ENCODE measurements around the gene AJM1.

The AJM1 gene

DNA sequence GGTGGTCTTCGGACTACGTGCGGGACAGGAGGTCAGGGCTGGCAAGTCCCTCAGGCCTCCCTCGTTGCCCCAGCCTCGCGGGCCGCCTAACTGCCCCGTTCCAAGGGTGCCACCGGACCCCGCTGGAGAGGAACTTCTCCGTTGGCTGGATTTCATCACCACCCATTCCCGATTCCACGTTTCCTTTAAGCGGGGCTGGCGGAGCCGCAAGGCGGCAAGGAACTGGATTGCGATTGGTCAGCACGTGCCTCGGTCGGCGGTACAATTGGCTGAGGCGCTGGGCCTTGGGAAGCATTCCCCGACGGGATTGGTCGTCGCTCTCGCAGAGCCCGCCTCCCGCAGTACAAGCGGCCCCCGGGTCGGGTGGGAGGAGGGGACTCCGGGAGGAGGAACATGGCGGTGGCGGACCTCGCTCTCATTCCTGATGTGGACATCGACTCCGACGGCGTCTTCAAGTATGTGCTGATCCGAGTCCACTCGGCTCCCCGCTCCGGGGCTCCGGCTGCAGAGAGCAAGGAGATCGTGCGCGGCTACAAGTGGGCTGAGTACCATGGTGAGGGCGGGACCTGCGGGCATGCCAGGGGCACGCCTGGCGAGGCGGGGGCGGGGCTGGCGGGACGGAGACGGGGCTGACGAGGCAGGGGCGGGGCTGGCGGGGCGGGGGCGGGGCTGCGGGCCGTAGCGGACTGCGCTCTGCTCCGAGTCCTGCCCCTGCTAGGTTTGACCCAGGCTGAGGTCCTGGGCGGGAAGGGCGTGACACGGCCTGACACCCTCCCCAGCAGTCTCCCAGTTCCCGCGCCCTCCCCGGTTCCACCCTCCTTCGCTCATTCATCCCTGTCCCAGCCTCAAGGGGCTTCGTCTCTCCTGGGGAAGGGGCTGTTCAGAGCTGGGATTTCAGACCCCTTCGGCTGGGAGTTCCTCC, 7.0 kb downstream of the AJM1 start, which contains the start of gene PHPT1:
PHPT1 (plus strand) TSS at position 372 of the 922 bp plus-strand sequence; CDS start at position 394, 22 bp downstream.
- peak within 1 kb of the TSS; percentile 75 for H3K4me2 ChIP-seq (ENCODE audit: low read length)
- no peak for TF ChIP-seq EZH2phosphoT487 (IDR thresholded peaks at IDR 0.05; ENCODE audit: borderline replicate concordance, low read length)
- TF ChIP-seq, protein P1, sequence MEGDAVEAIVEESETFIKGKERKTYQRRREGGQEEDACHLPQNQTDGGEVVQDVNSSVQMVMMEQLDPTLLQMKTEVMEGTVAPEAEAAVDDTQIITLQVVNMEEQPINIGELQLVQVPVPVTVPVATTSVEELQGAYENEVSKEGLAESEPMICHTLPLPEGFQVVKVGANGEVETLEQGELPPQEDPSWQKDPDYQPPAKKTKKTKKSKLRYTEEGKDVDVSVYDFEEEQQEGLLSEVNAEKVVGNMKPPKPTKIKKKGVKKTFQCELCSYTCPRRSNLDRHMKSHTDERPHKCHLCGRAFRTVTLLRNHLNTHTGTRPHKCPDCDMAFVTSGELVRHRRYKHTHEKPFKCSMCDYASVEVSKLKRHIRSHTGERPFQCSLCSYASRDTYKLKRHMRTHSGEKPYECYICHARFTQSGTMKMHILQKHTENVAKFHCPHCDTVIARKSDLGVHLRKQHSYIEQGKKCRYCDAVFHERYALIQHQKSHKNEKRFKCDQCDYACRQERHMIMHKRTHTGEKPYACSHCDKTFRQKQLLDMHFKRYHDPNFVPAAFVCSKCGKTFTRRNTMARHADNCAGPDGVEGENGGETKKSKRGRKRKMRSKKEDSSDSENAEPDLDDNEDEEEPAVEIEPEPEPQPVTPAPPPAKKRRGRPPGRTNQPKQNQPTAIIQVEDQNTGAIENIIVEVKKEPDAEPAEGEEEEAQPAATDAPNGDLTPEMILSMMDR (IDR thresholded peaks at IDR 0.05; ENCODE audit: low read depth, low read length, poor library complexity, severe bottlenecking): no peak
- H3K9me3 ChIP-seq (ENCODE audit: control insufficient read depth, insufficient read depth, low read length): no peaks in the 10 kb centered on the region
- H3K27ac ChIP-seq (ENCODE audit: low read depth, low read length): peak within 1 kb of the TSS; percentile 57
- peaks cover 21% of the 10 kb centered on the region; the same call in 1 of the 2 replicates for H3K36me3 ChIP-seq (ENCODE audit: control insufficient read depth, low read length)
- peaks cover 21% of the 10 kb centered on the region for H3K4me1 ChIP-seq (ENCODE audit: control insufficient read depth, low read length)
- H3F3A ChIP-seq (ENCODE audit: control insufficient read depth, insufficient read depth): no peaks in the 10 kb centered on the region; the same call in 1 of the 2 replicates
- peaks cover 6% of the 10 kb centered on the region; the same call in 1 of the 2 replicates for H4K20me1 ChIP-seq (ENCODE audit: control insufficient read depth, insufficient read depth, low read depth, low read length)
- no peaks in the 10 kb centered on the region for H3K9me2 ChIP-seq (replicated peaks; ENCODE audit: control insufficient read depth, low read length)
- H3K4me3 ChIP-seq (ENCODE audit: low read length): peak within 1 kb of the TSS; percentile 79
- H3K79me2 ChIP-seq (ENCODE audit: control insufficient read depth, low read length): peaks cover 13% of the 10 kb centered on the region
- H3K27me3 ChIP-seq (ENCODE audit: control insufficient read depth, low read length): no peaks in the 10 kb centered on the region

DNA sequence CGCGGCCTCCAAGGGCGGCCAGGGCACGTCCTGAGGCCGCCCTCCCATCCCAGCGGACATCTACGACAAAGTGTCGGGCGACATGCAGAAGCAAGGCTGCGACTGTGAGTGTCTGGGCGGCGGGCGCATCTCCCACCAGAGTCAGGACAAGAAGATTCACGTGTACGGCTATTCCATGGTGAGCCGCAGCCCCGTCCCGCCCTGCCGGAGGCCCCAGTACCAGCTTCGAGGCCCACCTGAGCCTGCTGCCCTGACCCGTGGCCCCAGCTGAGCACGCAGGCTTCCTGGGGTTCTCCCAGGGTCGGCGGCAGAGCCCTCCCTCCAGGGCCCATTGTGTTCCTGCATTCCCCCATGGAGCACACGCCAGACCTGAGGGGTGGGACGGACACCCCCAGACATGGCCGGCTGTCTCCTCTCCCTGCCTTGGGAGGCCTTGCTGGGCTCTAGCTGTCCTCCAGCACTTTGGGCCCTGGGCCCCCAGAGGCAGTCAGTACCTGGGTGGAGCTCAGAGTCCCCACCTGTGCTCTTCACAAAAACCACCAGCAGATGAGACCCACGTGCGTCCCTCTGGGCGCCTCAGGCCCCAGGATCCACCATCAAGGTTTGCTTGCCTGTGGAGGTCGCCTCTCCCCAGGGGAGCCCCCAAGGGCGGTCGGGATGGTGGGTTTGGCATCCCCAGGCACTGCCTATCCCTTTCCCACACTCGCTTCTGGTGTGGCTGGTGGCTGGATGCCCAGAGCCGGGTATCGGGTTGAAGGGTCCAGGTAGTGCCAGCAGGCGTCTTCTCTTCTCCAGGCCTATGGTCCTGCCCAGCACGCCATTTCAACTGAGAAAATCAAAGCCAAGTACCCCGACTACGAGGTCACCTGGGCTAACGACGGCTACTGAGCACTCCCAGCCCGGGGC, 7.9 kb downstream of the AJM1 start:
- peaks cover 13% of the 10 kb centered on the region for H3K79me2 ChIP-seq (ENCODE audit: control insufficient read depth, low read length)
- H3F3A ChIP-seq (ENCODE audit: control insufficient read depth, insufficient read depth): no peaks in the 10 kb centered on the region; the same call in 1 of the 2 replicates
- H4K20me1 ChIP-seq (ENCODE audit: control insufficient read depth, insufficient read depth, low read depth, low read length): peaks cover 6% of the 10 kb centered on the region; the same call in 1 of the 2 replicates
- H3K36me3 ChIP-seq (ENCODE audit: control insufficient read depth, low read length): peaks cover 21% of the 10 kb centered on the region; the same call in 1 of the 2 replicates
- H3K9me2 ChIP-seq (replicated peaks; ENCODE audit: control insufficient read depth, low read length): no peaks in the 10 kb centered on the region
- peak overlapping the region; percentile 75 for H3K4me2 ChIP-seq (ENCODE audit: low read length)
- H3K9me3 ChIP-seq (ENCODE audit: control insufficient read depth, insufficient read depth, low read length): no peaks in the 10 kb centered on the region
- no peak overlapping the region for H3K27ac ChIP-seq (ENCODE audit: low read depth, low read length)
- peaks cover 21% of the 10 kb centered on the region for H3K4me1 ChIP-seq (ENCODE audit: control insufficient read depth, low read length)
- H3K27me3 ChIP-seq (ENCODE audit: control insufficient read depth, low read length): no peaks in the 10 kb centered on the region
- no peak for TF ChIP-seq EZH2phosphoT487 (IDR thresholded peaks at IDR 0.05; ENCODE audit: borderline replicate concordance, low read length)
- TF ChIP-seq, protein P1 (IDR thresholded peaks at IDR 0.05; ENCODE audit: low read depth, low read length, poor library complexity, severe bottlenecking): no peak
- peak overlapping the region; percentile 79 for H3K4me3 ChIP-seq (ENCODE audit: low read length)

DNA sequence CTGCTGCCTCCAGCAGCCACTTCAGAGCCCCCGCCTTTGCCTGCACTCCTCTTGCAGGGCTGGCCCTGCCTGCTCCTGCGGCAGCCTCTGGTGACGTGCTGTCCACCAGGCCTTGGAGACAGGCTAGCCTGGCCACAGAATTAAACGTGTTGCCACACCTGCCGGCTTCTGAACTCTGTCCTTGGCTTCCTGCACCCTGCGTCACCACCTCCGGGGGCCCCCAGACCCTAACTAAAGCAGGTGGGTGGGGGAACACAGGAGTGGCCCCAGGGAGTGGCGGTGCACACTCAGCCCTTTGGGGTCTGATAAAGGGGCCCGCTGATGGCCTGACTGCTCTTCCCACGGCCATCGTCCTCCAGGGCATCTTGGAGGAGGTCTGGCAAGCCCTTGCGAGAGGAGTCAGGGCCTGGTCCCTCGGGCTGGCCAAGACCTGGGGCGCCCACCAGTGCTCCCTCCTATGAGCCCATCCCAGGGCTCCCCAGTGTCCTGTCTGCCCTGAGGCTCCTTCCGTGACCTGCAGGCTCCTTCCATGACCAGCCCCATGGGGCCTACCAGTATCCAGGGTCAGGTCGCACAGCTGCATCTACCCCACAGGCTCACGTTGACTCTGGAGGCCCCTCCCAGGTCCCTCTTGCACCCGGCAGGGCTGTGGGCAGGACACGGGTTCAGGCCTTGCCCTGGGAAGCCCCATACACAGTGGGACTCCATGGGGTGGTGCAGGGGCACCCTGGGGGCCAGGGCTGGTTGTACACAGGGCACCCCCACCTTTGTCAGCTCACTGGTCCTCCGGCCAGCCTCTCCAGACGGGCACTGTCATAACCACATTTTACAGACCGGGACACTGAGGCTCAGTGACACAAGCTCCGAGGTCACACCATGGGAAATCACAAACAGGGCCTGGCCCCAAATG, 8.8 kb downstream of the AJM1 start:
- Histone ChIP-seq H3K9me2 (replicated peaks; ENCODE audit: control insufficient read depth, low read length) (no peaks in the 10 kb centered on the region), H4K20me1 (ENCODE audit: control insufficient read depth, insufficient read depth, low read depth, low read length) (peaks cover 6% of the 10 kb centered on the region; the same call in 1 of the 2 replicates), H3K27ac (ENCODE audit: low read depth, low read length) (no peak overlapping the region), H3K4me3 (ENCODE audit: low read length) (no peak overlapping the region), H3K4me1 (ENCODE audit: control insufficient read depth, low read length) (peaks cover 21% of the 10 kb centered on the region), H3K4me2 (ENCODE audit: low read length) (no peak overlapping the region), H3K27me3 (ENCODE audit: control insufficient read depth, low read length) (no peaks in the 10 kb centered on the region), H3F3A (ENCODE audit: control insufficient read depth, insufficient read depth) (no peaks in the 10 kb centered on the region; the same call in 1 of the 2 replicates), H3K79me2 (ENCODE audit: control insufficient read depth, low read length) (peaks cover 13% of the 10 kb centered on the region), H3K36me3 (ENCODE audit: control insufficient read depth, low read length) (peaks cover 21% of the 10 kb centered on the region; the same call in 1 of the 2 replicates), H3K9me3 (ENCODE audit: control insufficient read depth, insufficient read depth, low read length) (no peaks in the 10 kb centered on the region)
- no peak for TF ChIP-seq EZH2phosphoT487 (IDR thresholded peaks at IDR 0.05; ENCODE audit: borderline replicate concordance, low read length)
- TF ChIP-seq, protein P1 (IDR thresholded peaks at IDR 0.05; ENCODE audit: low read depth, low read length, poor library complexity, severe bottlenecking): no peak
